GM12864 (cell line): Measurements from ENCODE around the gene SLC22A23.

ENCODE experiments used
- DNase-seq: peaks from one replicate; pipeline ENCODE4 v3.0.0-alpha.2; 2011; ENCODE audit warnings: low read depth
- H3K4me3 ChIP-seq: 2 replicates; pipeline ENCODE4 v1.5.1; 2011; ENCODE audit warnings: mild to moderate bottlenecking, low read depth, low read length, control low read depth
- TF ChIP-seq, protein P1 (sequence below): IDR thresholded peaks from 2 replicates; pipeline ENCODE4 v1.5.1; 2011; ENCODE audit warnings: low read depth, mild to moderate bottlenecking, moderate library complexity, low read length, control low read depth, inconsistent platforms; ENCODE audit errors: missing control alignments

Gene SLC22A23

GRCh38 chr6:3321875-3322274, 135.0 kb downstream of the SLC22A23 start:
- TF ChIP-seq, protein P1, sequence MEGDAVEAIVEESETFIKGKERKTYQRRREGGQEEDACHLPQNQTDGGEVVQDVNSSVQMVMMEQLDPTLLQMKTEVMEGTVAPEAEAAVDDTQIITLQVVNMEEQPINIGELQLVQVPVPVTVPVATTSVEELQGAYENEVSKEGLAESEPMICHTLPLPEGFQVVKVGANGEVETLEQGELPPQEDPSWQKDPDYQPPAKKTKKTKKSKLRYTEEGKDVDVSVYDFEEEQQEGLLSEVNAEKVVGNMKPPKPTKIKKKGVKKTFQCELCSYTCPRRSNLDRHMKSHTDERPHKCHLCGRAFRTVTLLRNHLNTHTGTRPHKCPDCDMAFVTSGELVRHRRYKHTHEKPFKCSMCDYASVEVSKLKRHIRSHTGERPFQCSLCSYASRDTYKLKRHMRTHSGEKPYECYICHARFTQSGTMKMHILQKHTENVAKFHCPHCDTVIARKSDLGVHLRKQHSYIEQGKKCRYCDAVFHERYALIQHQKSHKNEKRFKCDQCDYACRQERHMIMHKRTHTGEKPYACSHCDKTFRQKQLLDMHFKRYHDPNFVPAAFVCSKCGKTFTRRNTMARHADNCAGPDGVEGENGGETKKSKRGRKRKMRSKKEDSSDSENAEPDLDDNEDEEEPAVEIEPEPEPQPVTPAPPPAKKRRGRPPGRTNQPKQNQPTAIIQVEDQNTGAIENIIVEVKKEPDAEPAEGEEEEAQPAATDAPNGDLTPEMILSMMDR: no peak
- no peak overlapping the region for H3K4me3 ChIP-seq
- DNase-seq: no peak

DNA sequence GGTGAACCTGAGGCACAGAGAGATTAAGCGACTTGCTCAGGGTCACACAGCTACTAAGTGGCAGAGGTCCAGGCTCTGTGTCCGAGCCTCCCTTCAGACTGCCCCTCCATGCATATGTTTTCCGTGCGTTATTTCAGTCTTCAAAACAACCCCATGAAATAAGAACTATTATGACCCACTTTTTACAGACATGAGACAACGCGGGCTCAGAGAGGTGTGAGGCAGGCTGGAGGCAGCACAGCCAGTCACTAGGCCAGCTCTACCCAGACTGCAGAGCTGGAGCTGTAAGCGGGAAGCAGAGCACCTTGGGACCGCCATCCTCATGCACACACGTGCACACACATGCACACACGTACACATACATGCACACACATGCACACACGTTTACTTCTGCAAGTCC, 135.8 kb downstream of the SLC22A23 start:
- TF ChIP-seq, protein P1: no peak
- no peak for DNase-seq
- H3K4me3 ChIP-seq: no peak overlapping the region

DNA sequence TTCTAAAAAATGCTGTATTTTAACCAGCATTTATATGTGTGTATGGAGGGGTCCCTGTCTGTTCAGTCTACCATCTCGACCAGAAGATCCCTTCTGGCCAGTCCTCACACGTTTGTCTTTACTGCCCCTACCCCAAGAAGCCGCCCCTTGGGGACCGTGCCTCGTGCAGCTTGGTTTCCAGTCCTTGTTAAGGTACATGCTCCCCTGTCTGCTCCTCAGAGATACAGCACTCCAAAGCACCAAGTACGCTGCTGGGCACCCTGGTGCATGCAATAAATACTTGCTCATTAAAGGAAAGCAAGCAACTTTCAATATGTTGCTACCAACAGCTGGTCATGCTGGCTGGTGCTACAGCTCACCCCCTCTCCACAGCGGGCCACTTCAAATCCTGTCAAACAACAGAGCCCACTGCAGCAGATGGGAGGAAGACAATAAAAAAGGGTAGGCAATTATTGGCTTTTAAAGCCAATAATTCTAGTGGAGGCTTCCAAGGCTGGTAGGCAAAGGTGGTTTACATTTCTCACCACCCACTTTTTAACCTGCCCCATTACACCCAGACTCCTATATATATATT, 136.5 kb downstream of the SLC22A23 start:
- TF ChIP-seq, protein P1: no peak
- no peak overlapping the region for H3K4me3 ChIP-seq
- no peak for DNase-seq

DNA sequence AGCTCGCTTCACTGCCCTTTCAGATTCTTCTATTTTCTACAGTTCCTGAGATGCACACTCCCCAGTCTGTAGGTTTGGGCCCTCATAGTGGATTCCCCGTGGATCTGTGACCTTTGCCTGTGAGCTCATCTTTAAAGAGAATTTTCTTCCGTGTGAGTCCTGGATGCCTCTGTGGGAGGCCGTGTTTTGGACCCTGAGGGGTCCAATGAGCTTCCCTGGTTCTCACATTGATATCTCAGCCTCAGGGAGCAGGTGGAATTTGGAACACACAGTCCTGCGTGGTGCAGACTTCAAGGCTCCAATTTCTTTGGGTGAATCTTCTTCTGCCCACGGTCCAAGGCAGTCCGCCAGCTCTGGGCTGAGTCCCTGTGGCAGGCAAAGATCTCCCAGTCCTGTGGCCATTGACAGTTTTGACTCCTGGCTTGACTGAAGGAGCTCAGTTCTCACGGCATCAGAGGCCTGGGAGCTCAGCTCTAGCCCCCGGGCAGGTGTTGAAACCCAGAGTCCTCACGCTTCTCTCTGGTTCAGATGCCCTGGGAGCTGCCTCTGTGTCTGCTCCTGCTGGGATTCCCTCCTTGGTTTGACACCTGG, 137.1 kb downstream of the SLC22A23 start:
- DNase-seq: no peak
- H3K4me3 ChIP-seq: no peak overlapping the region
- TF ChIP-seq, protein P1: no peak

DNA sequence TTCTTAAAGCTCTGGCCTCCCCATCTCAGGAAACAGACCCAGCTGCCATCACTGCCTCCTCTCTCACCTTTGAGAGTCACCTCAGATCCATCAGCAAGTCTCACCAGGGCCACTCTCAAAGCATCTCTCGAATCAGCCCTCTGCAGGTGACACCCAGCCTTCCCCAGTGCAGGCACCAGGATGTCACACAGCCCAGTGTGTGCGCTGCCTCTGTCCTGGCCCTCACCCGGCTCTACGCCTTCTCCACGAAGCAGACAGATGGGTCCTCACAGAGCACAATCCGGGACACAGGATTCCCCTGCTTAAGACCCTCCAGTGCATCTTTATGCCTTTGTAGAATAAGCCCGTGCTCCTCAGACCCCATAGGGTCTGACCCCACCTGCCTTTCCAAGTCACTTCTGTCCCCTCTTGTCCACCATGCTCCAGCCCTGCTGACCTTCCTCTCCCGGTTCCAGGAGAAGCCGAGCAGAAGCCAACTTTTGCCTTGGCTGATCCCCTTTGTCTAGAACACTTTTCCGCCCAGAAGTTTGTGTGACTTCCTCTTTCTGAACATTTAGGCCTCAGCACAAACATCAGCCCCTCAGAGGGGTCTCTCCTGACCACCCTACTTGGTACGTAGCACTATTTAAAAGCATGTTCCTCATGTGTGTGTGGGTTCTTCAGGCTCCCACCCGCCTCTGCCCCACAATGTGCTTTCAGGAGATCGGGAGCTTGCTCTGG, 137.9 kb downstream of the SLC22A23 start:
- TF ChIP-seq, protein P1: no peak
- H3K4me3 ChIP-seq: no peak overlapping the region
- DNase-seq: no peak

- no peak for DNase-seq
- TF ChIP-seq, protein P1: no peak
These were observed 138.6 kb downstream of the SLC22A23 start for GRCh38 chr6:3318226-3318625.

DNA sequence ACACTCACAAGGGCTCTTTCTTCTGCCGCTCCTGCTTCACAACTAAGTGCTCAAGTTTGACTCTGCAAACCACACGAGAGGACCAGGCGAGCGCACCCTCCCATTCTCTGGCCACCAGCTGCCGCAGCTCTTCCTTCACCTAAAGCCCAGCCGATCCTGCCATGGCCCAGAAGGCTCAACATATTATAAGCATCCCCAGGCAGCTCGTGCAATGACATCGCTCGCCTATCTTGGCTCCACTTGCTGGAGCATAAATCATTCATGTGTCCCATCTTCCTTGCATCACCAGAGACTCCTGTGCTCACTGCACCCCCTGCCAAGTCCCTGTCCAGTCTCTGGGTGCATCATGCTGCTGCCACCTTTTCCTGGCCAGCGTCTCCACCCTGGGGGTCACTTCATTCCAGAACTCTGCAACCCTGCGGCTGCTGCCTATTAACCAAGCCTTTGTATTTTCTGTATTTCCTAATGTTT, 139.1 kb downstream of the SLC22A23 start:
- no peak overlapping the region for H3K4me3 ChIP-seq
- TF ChIP-seq, protein P1: no peak
- DNase-seq: no peak

More at GRCh38 chr6:3318226-3318625, 138.6 kb downstream of the SLC22A23 start:
- H3K4me3 ChIP-seq: no peak overlapping the region
